Muscle of leg (tissue), 11 donors: ENCODE data around the gene SMG6. TPM values are rescaled to one million over a fixed set of nuclear protein-coding genes. Genes with fewer than 3 reads are reported as not detected.

Experiments
- DNase-seq: peaks from one replicate; pipeline ENCODE4 v3.0.0; 2013
- H3K27ac ChIP-seq: one replicate; pipeline ENCODE4 v1.5.1; 2013; ENCODE audit warnings: mild to moderate bottlenecking, low read length, control low read depth
- H3K27me3 ChIP-seq: one replicate; pipeline ENCODE4 v1.6.1; 2013; ENCODE audit warnings: low read length; ENCODE audit not compliant: control insufficient read depth, insufficient read depth
- H3K36me3 ChIP-seq: one replicate; pipeline ENCODE4 v1.6.1; 2013; ENCODE audit warnings: low read length; ENCODE audit not compliant: control insufficient read depth, insufficient read depth
- H3K4me1 ChIP-seq: one replicate; pipeline ENCODE4 v1.6.1; 2013; ENCODE audit warnings: low read length; ENCODE audit not compliant: control insufficient read depth, insufficient read depth
- H3K4me3 ChIP-seq: one replicate; pipeline ENCODE4 v1.5.1; 2013; ENCODE audit warnings: low read length, control low read depth
- H3K9me3 ChIP-seq: replicated peaks from 2 replicates; pipeline ENCODE4 v1.6.1; 2013; ENCODE audit warnings: low read depth, low read length; ENCODE audit not compliant: control insufficient read depth
- WGBS: methylation state at CpG from one replicate; pipeline ENCODE4 v1.1.5; 2013; ENCODE audit warnings: missing lambda C conversion rate; ENCODE audit not compliant: insufficient coverage; 5-methylcytosine and 5-hydroxymethylcytosine counted together
- polyA plus RNA-seq, 8 donors: library from polyadenylated mRNA; unstranded; fragments of 120-200 nt; gene quantifications; one replicate each; pipeline versions ENCODE4 v1.2.1 to v1.2.3, GENCODE V29; 2013; ENCODE audit warnings: inconsistent platforms in 1 of 8, low replicate concordance in 1 of 8; ENCODE audit not compliant: insufficient read length in 8 of 8, insufficient read depth in 1 of 8
- total RNA-seq: library from RNA; stranded (reverse); fragments of 120-200 nt; gene quantifications from one replicate; pipeline ENCODE4 v1.2.4, GENCODE V29; 2013

SMG6 gene
- total and polyA plus RNA-seq, 9 donors, result 12.7 to 21.8 (median 19.2) TPM

- H3K27me3 ChIP-seq, result peaks cover 58% of the 10 kb centered on the region
- H3K4me1 ChIP-seq, result peaks cover 43% of the 10 kb centered on the region
- WGBS, result 3% methylated on average over 49 of the region's 84 CpGs
Measured at GRCh38 chr17:2053380-2054261, 250.0 kb downstream of the SMG6 start.

GRCh38 chr17:2051933-2052559, 251.5 kb downstream of the SMG6 start:
- H3K27me3 ChIP-seq, result peaks cover 56% of the 10 kb centered on the region
- no peaks in the 10 kb centered on the region for H3K36me3 ChIP-seq
- H3K27ac ChIP-seq, result no peak overlapping the region
- WGBS, result 23% methylated on average over 10 of the region's 14 CpGs
- H3K4me1 ChIP-seq, result peaks cover 41% of the 10 kb centered on the region
- H3K4me3 ChIP-seq, result no peak overlapping the region
- H3K9me3 ChIP-seq, result no peaks in the 10 kb centered on the region
- no peak for DNase-seq

More at GRCh38 chr17:2053380-2054261, 250.0 kb downstream of the SMG6 start:
- Histone ChIP-seq H3K4me3 (peak overlapping the region; percentile 46), H3K27ac (peak overlapping the region; percentile 87), H3K9me3 (no peaks in the 10 kb centered on the region), H3K36me3 (peaks cover 5% of the 10 kb centered on the region)
- DNase-seq, result peak; percentile 84

DNA sequence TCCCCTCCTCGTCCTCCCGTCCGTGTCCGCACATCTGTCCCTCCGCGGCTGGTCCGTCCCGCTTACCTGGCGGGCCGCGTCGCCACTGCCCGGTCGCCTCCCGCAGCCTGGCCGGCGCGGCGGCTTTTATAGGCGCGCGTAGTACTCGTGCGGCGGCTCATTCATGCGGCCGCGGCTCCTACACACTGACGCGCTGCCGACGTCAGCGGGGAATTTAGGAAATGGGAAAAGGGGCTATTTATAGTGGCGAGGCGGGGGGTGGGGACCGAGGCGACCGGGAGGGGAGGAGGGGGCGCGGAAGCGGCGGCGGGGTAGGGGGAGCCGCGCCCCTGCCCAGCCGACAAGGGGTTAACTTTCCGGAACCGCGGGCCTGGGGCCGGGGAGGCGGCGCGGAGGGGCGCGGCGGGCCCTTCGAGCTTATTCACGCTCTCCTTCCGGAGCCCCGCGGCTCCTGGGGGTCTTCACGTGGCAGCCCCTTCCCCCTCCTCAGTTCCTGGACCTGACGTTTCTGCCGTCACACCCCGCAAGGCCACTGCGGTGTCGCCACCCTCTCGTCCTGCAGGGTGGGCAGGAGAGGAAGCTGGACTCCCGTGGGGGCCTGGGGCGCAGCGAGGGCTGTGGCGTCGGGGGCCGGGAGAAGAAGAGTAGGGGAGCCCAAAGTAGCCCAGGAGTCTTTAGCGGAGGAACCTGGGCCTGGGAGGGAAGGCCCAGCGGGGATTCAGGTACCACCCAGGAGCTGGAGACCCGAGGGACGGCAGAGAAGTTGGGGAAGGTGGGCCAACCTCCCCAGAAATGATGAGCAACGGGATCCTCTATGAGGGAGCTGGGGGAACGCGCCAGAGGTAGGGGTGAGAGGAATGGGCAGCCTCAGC, 252.3 kb downstream of the SMG6 start:
- Histone ChIP-seq H3K4me1 (peaks cover 41% of the 10 kb centered on the region), H3K27ac (no peak overlapping the region), H3K27me3 (peaks cover 52% of the 10 kb centered on the region), H3K9me3 (no peaks in the 10 kb centered on the region), H3K4me3 (no peak overlapping the region), H3K36me3 (no peaks in the 10 kb centered on the region)
- DNase-seq, result peak; percentile 74
- 4% methylated on average over 63 of the region's 81 CpGs for WGBS

- peak; percentile 82 for DNase-seq
Measured at GRCh38 chr17:2050300-2051060, 253.1 kb downstream of the SMG6 start.

DNA sequence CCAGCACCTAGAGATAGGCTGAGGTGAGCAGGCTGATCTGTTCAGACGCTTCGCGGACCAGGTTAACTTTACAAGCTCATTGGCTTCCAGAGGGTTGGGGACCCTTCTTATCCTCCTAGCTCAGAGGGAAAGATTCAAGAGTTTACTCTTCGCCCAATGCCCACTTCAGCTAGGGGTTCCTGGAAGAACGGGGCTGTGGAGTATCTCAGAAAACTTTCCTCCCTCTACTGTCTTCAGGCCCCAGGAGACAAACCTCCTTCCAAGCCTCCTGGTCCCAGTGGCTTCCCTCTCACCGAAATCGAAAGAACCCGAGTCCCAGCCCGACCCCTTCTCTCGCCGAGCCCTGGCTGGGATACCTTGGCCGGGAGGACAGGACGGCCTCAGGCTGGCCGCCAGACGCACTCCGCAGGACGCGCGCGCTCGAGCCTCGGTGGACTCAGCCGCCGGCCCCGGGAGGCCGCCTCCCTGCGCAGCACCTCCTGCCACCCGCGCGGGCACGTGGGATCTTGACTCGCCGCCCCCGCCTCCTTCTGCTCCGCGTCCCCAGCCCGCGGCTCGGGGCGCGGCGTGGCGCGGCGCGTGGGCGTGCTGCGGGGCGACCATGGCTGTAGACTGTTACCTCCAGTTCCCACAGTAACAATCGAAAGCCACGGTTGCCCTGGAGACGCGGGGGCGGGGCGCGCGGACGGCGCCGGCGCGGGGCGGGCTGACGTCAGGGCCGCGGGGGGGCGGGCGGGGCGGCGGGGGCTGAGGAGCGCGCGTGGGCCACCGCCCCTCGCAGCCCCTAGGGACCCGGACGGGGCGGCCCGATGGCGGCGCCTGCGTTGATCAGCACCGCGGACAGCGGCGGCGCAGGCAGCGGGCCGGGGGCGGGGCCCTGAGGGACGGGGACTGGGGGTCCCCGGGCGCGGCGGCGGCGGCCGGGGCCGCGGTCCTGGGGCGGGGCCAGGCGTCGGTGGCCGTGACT, 254.0 kb downstream of the SMG6 start:
- Histone ChIP-seq H3K27me3 (peaks cover 45% of the 10 kb centered on the region), H3K36me3 (peaks cover 4% of the 10 kb centered on the region), H3K27ac (peak overlapping the region; percentile 40), H3K4me3 (peak overlapping the region; percentile 45), H3K4me1 (peaks cover 39% of the 10 kb centered on the region), H3K9me3 (no peaks in the 10 kb centered on the region)
- WGBS, result 0% methylated on average over 98 of the region's 104 CpGs
- DNase-seq, result peak; percentile 92

More at GRCh38 chr17:2050300-2051060, 253.1 kb downstream of the SMG6 start:
- Histone ChIP-seq H3K36me3 (no peaks in the 10 kb centered on the region), H3K4me3 (peak overlapping the region; percentile 37), H3K9me3 (no peaks in the 10 kb centered on the region), H3K4me1 (peaks cover 41% of the 10 kb centered on the region), H3K27ac (no peak overlapping the region), H3K27me3 (peaks cover 49% of the 10 kb centered on the region)
- 1% methylated on average over 69 of the region's 88 CpGs for WGBS

DNA sequence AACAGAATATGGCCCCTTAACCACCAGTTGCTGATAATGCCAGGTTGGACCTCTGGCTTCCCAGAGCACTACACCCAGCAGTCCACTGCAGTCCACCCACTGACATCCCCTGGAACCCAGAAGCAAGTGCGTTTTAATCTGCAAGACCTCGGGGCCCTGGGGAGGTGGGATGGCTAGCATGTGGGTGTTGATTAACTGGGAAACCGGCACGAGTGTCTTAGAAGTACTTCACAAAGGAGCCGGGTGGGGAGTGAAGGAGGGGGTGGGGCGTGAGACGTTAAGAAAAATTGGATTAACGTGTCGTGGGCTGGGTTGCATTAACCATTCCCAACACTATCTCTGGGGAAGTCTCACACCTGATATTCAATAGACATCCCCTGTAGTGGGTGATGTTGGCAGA, 254.8 kb downstream of the SMG6 start:
- no CpG with 5 or more reads among the region's 9 CpGs for WGBS
- Histone ChIP-seq H3K9me3 (no peaks in the 10 kb centered on the region), H3K27me3 (peaks cover 37% of the 10 kb centered on the region), H3K4me3 (peak overlapping the region; percentile 45), H3K4me1 (peaks cover 31% of the 10 kb centered on the region), H3K36me3 (peaks cover 12% of the 10 kb centered on the region), H3K27ac (no peak overlapping the region)
- peak; percentile 28 for DNase-seq

DNA sequence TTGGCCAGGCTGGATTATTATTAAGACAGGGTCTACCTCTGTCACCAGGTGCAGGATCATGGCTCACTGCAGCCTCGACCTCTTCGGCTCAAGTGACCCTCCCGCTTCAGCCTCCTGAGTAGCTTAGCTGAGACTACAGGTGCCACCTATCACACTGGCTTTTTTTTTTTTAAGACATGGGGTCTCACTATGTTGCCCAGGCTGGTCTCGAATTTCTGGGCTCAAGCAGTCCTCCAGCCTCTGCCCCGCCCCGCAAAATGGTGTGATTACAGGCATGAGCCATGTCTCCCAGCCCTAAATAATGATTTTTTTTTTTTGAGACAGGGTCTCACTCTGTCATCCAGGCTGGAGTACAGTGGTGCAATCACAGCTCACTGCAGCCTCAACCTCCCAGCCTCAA, 256.0 kb downstream of the SMG6 start:
- H3K9me3 ChIP-seq, result no peaks in the 10 kb centered on the region
- no peak overlapping the region for H3K4me3 ChIP-seq
- peaks cover 24% of the 10 kb centered on the region for H3K36me3 ChIP-seq
- H3K27ac ChIP-seq, result no peak overlapping the region
- peaks cover 30% of the 10 kb centered on the region for H3K4me1 ChIP-seq
- peaks cover 27% of the 10 kb centered on the region for H3K27me3 ChIP-seq
- no peak for DNase-seq
- 81% methylated on average over 6 of the region's 6 CpGs for WGBS

GRCh38 chr17:2044263-2044894, 259.2 kb downstream of the SMG6 start:
- DNase-seq, result no peak
- no peaks in the 10 kb centered on the region for H3K9me3 ChIP-seq
- H3K4me1 ChIP-seq, result peaks cover 27% of the 10 kb centered on the region
- no peak overlapping the region for H3K4me3 ChIP-seq
- peaks cover 36% of the 10 kb centered on the region for H3K36me3 ChIP-seq
- 83% methylated on average over 1 of the region's 5 CpGs for WGBS
- peaks cover 8% of the 10 kb centered on the region for H3K27me3 ChIP-seq
- H3K27ac ChIP-seq, result no peak overlapping the region
